ENCODE measurements around the gene INPP5F.

The INPP5F gene

GRCh38 chr10:119761106-119761505 lies 35.3 kb downstream of the INPP5F start:
- H3K36me3 Mint-ChIP-seq (ENCODE audit: low read depth): peaks cover 6% of the 10 kb centered on the region
- H3K4me3 Mint-ChIP-seq: no peak overlapping the region
- no peaks in the 10 kb centered on the region for H3K4me1 Mint-ChIP-seq
- no peak overlapping the region for H3K27ac Mint-ChIP-seq
- TF ChIP-seq, protein P1, sequence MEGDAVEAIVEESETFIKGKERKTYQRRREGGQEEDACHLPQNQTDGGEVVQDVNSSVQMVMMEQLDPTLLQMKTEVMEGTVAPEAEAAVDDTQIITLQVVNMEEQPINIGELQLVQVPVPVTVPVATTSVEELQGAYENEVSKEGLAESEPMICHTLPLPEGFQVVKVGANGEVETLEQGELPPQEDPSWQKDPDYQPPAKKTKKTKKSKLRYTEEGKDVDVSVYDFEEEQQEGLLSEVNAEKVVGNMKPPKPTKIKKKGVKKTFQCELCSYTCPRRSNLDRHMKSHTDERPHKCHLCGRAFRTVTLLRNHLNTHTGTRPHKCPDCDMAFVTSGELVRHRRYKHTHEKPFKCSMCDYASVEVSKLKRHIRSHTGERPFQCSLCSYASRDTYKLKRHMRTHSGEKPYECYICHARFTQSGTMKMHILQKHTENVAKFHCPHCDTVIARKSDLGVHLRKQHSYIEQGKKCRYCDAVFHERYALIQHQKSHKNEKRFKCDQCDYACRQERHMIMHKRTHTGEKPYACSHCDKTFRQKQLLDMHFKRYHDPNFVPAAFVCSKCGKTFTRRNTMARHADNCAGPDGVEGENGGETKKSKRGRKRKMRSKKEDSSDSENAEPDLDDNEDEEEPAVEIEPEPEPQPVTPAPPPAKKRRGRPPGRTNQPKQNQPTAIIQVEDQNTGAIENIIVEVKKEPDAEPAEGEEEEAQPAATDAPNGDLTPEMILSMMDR (IDR thresholded peaks at IDR 0.05; ENCODE audit: unreplicated experiment in 3 of 3): no peak
- H3K9me3 Mint-ChIP-seq: no peaks in the 10 kb centered on the region
- no peaks in the 10 kb centered on the region for H3K27me3 Mint-ChIP-seq (ENCODE audit: low read depth)

DNA sequence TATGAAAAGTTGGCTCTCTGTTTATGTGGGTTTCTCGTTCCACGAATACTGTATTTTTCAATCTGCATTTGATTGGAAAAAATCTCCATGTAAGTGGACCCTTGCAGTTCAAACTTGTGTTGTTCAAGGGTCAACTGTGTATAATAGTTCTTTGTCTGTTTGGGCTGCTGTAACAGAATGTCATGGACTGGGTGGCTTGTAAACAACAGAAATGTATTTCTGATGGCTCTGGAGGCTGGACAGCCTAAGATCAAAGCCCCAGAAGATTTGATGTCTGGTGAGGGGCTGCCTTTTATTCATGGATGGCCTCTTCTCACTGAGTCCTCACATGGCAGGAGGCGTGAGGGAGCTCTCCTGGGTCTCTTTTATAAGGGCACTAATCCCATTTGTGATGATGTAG lies 36.2 kb downstream of the INPP5F start:
- H3K27me3 Mint-ChIP-seq (ENCODE audit: low read depth): no peaks in the 10 kb centered on the region
- no peak overlapping the region for H3K4me3 Mint-ChIP-seq

DNA sequence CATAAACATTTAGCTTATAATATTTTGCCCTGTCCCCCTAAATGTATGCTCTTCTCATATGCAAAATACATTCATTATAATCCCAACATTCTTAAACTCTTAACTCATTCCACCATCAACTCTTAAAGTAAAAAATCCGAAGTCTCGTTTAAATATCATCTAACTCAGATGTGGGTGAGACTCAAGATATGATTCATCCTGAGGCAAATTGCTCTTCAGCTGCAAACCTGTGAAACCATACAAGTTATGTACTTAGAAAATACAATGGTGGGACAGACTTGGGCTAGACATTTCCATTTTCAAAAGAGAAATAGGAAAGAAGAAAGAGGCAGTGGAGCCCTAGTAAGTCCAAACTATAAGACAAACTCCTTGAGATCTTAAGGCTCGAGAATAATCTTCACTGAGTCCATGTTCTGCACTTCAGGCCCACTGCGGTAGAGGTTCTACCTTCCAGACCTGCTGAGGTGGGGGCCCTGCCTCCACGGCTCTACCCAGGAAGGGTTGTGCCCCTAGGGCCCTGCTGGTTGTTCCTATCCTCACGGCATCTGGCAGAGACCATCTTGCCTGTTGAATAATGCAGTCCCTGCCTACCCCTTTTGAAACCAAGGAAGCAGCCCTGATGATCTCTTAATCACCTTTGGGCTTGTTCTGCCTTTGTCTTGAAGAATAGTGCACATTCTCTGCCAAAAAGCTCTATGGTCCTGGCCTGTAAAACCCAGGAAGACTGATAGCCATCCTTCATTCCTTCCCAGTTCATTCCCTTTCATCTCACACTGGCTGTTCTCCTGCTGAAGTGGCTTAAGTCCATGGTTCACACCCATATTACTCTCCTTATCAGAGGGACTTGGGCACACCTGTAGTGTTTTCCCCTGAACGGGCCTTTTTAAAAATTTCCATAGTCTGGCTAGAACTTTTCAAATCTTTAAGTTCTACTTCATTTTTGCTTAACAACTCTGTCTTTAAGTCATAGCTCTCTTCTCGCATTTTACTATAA lies 37.3 kb downstream of the INPP5F start:
- H3K27me3 Mint-ChIP-seq (ENCODE audit: low read depth): no peaks in the 10 kb centered on the region
- H3K9me3 Mint-ChIP-seq: no peaks in the 10 kb centered on the region
- no peak overlapping the region for H3K27ac Mint-ChIP-seq
- H3K4me1 Mint-ChIP-seq: peaks cover under 1% of the 10 kb centered on the region
- no peak overlapping the region for H3K4me3 Mint-ChIP-seq
- TF ChIP-seq, protein P1 (IDR thresholded peaks at IDR 0.05; ENCODE audit: unreplicated experiment in 3 of 3): no peak
- H3K36me3 Mint-ChIP-seq (ENCODE audit: low read depth): peaks cover 6% of the 10 kb centered on the region

More for the DNA sequence above, 36.2 kb downstream of the INPP5F start:
- TF ChIP-seq, protein P1 (IDR thresholded peaks at IDR 0.05; ENCODE audit: unreplicated experiment in 3 of 3): no peak
- H3K36me3 Mint-ChIP-seq (ENCODE audit: low read depth): peaks cover 6% of the 10 kb centered on the region
- no peak overlapping the region for H3K27ac Mint-ChIP-seq
- H3K4me1 Mint-ChIP-seq: no peaks in the 10 kb centered on the region
- H3K9me3 Mint-ChIP-seq: no peaks in the 10 kb centered on the region

GRCh38 chr10:119768455-119769094 lies 42.7 kb downstream of the INPP5F start:
- Mint-ChIP-seq H3K4me3 (no peak overlapping the region), H3K27me3 (ENCODE audit: low read depth) (no peaks in the 10 kb centered on the region), H3K27ac (peak overlapping the region in 1 of 3 experiments; percentile 72), H3K4me1 (peaks cover 13% of the 10 kb centered on the region), H3K36me3 (ENCODE audit: low read depth) (peaks cover 7% of the 10 kb centered on the region), H3K9me3 (no peaks in the 10 kb centered on the region)
- TF ChIP-seq, protein P1 (IDR thresholded peaks at IDR 0.05; ENCODE audit: unreplicated experiment in 3 of 3): no peak

DNA sequence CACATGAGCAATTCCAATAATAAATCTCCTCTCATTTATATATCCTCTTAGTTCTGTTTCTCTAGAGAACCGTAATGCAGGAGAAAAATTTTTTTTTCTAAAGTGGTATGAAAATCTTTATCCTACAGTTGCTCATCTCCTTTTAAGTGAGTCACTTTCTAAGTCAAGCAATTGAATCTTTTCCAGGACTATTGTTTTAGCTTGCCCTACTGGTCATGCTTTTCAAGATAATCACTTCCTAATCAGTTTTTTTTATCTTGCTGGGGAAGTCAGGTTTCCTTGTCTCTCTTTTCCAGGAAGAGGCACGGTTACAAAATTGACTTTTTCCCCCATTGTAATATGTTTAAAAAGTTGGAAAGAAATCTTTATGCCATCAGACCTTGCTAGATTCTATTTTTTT lies 44.0 kb downstream of the INPP5F start:
- TF ChIP-seq, protein P1 (IDR thresholded peaks at IDR 0.05; ENCODE audit: unreplicated experiment in 3 of 3): no peak
- H3K36me3 Mint-ChIP-seq (ENCODE audit: low read depth): peaks cover 8% of the 10 kb centered on the region
- H3K4me1 Mint-ChIP-seq: peaks cover 13% of the 10 kb centered on the region
- peak overlapping the region in 2 of 3 experiments; percentile 61 to 72 for H3K27ac Mint-ChIP-seq
- no peaks in the 10 kb centered on the region for H3K9me3 Mint-ChIP-seq
- no peak overlapping the region for H3K4me3 Mint-ChIP-seq
- no peaks in the 10 kb centered on the region for H3K27me3 Mint-ChIP-seq (ENCODE audit: low read depth)
